GM20000 (cell line): ENCODE measurements around the gene PPOX.

ENCODE experiments used
- DNase-seq: peaks from one replicate; pipeline ENCODE4 v3.0.0; 2012; ENCODE audit warnings: low spot score
- TF ChIP-seq, protein P1 (sequence below): IDR thresholded peaks from 2 replicates; pipeline ENCODE4 v1.5.1; 2012; ENCODE audit warnings: mild to moderate bottlenecking, control low read depth; ENCODE audit errors: extremely low read depth, missing control alignments

The PPOX gene

DNA sequence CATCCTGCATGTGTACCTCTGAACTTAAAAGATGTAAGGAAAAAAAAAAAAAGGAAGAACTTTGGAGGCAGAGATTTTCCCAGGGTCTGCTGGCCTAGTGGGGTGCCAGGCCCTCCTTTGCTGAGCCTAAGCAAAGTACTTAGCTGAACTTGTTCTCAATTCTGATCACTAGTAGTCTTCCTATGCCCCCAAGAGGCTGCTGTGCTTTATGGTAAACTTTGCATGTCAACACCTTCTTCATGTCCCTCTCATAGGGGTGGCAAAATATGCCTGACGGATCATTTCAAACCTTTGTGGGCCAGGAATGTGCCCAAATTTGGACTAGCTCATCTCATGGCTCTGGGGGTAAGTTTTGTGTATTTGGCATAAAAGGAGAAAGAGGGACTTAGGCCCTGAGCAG, 8.4 kb upstream of the PPOX start:
- TF ChIP-seq, protein P1, sequence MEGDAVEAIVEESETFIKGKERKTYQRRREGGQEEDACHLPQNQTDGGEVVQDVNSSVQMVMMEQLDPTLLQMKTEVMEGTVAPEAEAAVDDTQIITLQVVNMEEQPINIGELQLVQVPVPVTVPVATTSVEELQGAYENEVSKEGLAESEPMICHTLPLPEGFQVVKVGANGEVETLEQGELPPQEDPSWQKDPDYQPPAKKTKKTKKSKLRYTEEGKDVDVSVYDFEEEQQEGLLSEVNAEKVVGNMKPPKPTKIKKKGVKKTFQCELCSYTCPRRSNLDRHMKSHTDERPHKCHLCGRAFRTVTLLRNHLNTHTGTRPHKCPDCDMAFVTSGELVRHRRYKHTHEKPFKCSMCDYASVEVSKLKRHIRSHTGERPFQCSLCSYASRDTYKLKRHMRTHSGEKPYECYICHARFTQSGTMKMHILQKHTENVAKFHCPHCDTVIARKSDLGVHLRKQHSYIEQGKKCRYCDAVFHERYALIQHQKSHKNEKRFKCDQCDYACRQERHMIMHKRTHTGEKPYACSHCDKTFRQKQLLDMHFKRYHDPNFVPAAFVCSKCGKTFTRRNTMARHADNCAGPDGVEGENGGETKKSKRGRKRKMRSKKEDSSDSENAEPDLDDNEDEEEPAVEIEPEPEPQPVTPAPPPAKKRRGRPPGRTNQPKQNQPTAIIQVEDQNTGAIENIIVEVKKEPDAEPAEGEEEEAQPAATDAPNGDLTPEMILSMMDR: no peak
- DNase-seq: no peak

DNA sequence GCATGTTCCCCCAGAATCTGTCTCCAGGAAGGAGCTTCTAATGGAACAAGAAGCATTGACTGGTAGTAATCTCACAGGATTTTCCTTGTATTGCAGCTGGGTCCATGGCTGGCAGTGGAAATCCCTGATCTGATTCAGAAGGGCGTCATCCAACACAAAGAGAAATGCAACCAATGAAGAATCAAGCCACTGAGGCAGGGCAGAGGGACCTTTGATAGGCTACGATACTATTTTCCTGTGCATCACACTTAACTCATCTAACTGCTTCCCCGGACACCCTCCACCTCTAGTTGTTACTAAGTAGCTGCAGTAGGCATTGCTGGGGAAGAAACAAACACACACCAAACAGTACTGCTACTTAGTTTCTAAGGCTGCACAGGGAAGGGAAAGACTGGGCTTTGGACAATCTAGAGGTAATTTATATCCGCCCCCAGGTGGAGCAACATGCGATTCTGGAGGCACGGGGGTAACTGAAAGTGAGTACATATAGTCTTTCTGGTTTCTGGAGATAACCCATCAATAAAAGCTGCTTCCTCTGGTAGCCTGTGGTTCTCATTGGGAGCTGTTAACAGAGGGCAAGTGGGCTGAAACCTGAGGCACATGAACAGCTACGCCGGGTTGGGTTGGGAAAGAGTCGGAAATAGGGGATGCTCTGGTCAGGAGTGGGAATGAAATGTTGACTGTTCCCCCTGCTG, 7.8 kb upstream of the PPOX start:
- TF ChIP-seq, protein P1: no peak
- no peak for DNase-seq

- TF ChIP-seq, protein P1: no peak
These were observed 6.9 kb upstream of the PPOX start, which contains the start of gene USP21 for GRCh38 chr1:161159087-161159912. USP21 (plus strand) TSS chr1:161159500; CDS start chr1:161160641, 1,141 bp downstream.

GRCh38 chr1:161159913-161160243, 6.3 kb upstream of the PPOX start:
- DNase-seq: no peak
- TF ChIP-seq, protein P1: no peak

More at GRCh38 chr1:161159087-161159912, 6.9 kb upstream of the PPOX start, which contains the start of gene USP21:
- peak; percentile 94 for DNase-seq

GRCh38 chr1:161160671-161161145, 5.5 kb upstream of the PPOX start:
- TF ChIP-seq, protein P1: no peak
- DNase-seq: no peak

GRCh38 chr1:161161652-161162051, 4.6 kb upstream of the PPOX start:
- DNase-seq: no peak
- TF ChIP-seq, protein P1: no peak

DNA sequence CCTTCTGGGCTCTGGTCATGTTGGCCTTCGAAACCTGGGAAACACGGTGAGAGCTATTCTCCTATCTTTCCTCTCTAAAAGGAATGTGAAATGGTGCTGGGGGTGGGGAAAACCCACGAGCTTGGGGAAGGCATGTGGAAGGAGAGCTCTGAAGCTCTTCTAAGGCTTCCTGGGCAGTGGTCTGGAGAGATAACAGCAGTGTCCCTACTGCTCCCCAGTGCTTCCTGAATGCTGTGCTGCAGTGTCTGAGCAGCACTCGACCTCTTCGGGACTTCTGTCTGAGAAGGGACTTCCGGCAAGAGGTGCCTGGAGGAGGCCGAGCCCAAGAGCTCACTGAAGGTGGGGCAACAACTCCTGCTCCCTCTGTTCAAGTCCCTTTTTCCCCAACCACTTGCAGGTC, 4.2 kb upstream of the PPOX start:
- TF ChIP-seq, protein P1: no peak
- no peak for DNase-seq
